ENCODE results near the gene AP4M1. TPM values are rescaled to one million over a fixed set of nuclear protein-coding genes. Genes with fewer than 3 reads are reported as not detected.

Gene AP4M1
- total RNA-seq, 1 donor from 2014 or later: 7.5 TPM

DNA sequence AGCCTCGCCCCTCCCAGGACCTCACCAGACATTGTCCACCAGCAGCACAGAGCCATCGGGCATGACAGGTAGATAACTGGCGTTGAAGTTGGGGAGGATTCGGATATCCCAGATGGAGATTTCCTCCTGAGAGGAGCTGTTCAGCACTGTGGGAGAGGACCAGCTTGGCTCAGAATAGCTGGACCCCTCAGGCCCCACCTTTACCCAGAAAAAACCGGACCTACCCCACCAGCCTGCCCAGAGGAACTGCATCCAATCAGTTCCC is 55.6 kb downstream of the AP4M1 start:
- DNase-seq (ENCODE audit: low spot score): no peak

DNA sequence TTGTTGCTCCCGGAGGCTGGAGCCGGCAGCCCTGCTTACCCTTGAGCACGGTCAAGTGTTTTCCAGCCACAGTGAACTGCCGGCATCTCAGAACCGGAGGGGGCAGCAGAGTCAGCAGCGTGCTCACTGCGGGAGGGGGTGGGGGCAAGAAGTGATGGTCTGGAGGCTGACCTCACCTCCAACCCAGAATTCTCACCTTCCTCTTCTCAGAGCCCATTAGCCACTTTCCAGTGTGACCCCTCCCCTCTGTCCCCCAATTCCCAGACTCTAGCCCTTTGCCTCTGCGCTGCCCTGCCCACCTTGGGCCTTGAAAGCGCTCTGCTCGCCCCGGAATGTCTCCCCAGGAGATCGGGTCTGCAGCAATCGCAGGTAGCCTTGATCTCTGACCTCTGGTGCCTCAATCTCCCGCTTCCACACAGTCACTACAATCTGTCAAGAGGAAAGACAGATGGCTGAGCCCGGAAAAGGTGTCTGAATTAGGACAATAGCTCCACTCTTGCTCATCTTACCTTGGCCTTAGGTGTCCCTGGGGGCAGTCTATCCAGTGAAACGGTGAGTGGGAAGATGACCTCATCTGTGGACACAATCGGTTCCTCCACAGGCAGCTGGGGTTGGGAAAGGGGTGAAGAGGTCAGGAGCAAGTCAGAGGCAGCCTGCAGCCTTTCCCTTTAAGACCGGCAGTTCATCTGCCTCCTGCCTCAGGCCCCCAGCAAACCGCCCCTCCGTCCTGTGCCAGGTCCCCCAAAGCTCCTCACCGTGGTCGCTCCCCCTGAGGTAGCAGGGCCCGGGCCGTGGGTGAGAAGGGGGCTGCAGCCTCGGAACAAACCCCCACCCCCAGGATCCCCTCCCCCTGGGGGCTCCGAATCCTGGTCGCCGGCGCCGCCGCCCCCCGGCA is 56.1 kb downstream of the AP4M1 start:
- no peak for DNase-seq (ENCODE audit: low spot score)

Small RNAs within 50 kb of the gene (microRNA-seq; reads per million reads assigned to microRNA genes)
- gene MIR106B (ENCODE audit: borderline number of aligned reads): 297 reads per million, percentile 66 among the genes with 10 or more reads in this experiment
- gene MIR25 (ENCODE audit: borderline number of aligned reads): 142 reads per million, percentile 51 among the genes with 10 or more reads in this experiment
- not detected for gene MIR4658 (ENCODE audit: borderline number of aligned reads)
- 2,368 reads per million, percentile 83 among the genes with 10 or more reads in this experiment for gene MIR93 (ENCODE audit: borderline number of aligned reads)

Other genes with a start within 250 kb of the AP4M1 start
- not detected for gene OR2AE1, start 224.6 kb upstream of the AP4M1 start, total RNA-seq
- 21.2 TPM for gene TRIM4, start 182.1 kb upstream of the AP4M1 start, total RNA-seq
- gene GJC3, start 172.0 kb upstream of the AP4M1 start, total RNA-seq: 0.61 TPM
- 76.2 TPM for gene AZGP1, start 125.6 kb upstream of the AP4M1 start, total RNA-seq
- gene ZKSCAN1, start 86.0 kb upstream of the AP4M1 start, total RNA-seq: 58.9 TPM
- 10.2 TPM for gene ZSCAN21, start 51.9 kb upstream of the AP4M1 start, total RNA-seq
- gene ZNF3, start 19.9 kb upstream of the AP4M1 start, total RNA-seq: 16.8 TPM
- 85.2 TPM for gene COPS6, start 12.7 kb upstream of the AP4M1 start, total RNA-seq
- gene MCM7, start 246 bp upstream of the AP4M1 start, total RNA-seq: 22.7 TPM
- 27.7 TPM for gene TAF6, start 17.7 kb downstream of the AP4M1 start, total RNA-seq
- 9.2 TPM for gene CNPY4, start 18.0 kb downstream of the AP4M1 start, total RNA-seq
- gene MBLAC1, start 25.3 kb downstream of the AP4M1 start, total RNA-seq: 1.7 TPM
- 112 TPM for gene LAMTOR4, start 47.3 kb downstream of the AP4M1 start, total RNA-seq
- 22.5 TPM for gene TRAPPC14, start 57.1 kb downstream of the AP4M1 start, total RNA-seq
- gene GAL3ST4, start 67.0 kb downstream of the AP4M1 start, total RNA-seq: 1.7 TPM
- gene GPC2, start 75.7 kb downstream of the AP4M1 start, total RNA-seq: 1.2 TPM
- gene STAG3, start 76.3 kb downstream of the AP4M1 start, total RNA-seq: 0.45 TPM
- gene PVRIG, start 118.3 kb downstream of the AP4M1 start, total RNA-seq: not detected
- gene SPDYE3, start 206.1 kb downstream of the AP4M1 start, total RNA-seq: not detected

Data from mesenteric fat pad (tissue), 1 donor.